A549 (cell line): ENCODE measurements around the gene LAMA2.

Experiments
- FOSL2 ChIP-seq, 2 experiments: fragments of 450-650 bp in 1 of 2; fragments of >200 bp in 1 of 2; sonication (Bioruptor Twin) in 1 of 2; formaldehyde crosslinking; IDR thresholded peaks; 2 replicates each; pipeline versions ENCODE4 v1.5.0 to v1.6.1; 2016 to 2020; ENCODE audit warnings: mild to moderate bottlenecking in 1 of 2, moderate library complexity in 1 of 2
- HDAC2 ChIP-seq: fragments of 200-600 bp; sonication (generic); IDR thresholded peaks from 2 replicates; pipeline ENCODE4 v1.6.1; 2016
- KDM1A ChIP-seq: fragments of 200-600 bp; sonication (generic); IDR thresholded peaks from 2 replicates; pipeline ENCODE4 v1.6.1; 2016; ENCODE audit warnings: low read depth, mild to moderate bottlenecking
- KDM5A ChIP-seq: fragments of 200-600 bp; sonication (generic); IDR thresholded peaks from 2 replicates; pipeline ENCODE4 v1.6.1; 2016; ENCODE audit warnings: antibody characterized with exemption, mild to moderate bottlenecking
- POLR2A ChIP-seq: IDR thresholded peaks from 2 replicates; pipeline ENCODE4 v1.6.1; 2012; ENCODE audit warnings: mild to moderate bottlenecking, low read length
- TF ChIP-seq, protein P1 (sequence below): fragments of >200 bp; sonication (Bioruptor Twin); formaldehyde crosslinking; IDR thresholded peaks from 3 replicates; pipeline ENCODE4 v1.5.1; 2016
- TF ChIP-seq, protein P2 (sequence below): fragments of 450-650 bp; IDR thresholded peaks from 2 replicates; pipeline ENCODE4 v1.6.1; 2014; ENCODE audit warnings: antibody characterized with exemption

DNA sequence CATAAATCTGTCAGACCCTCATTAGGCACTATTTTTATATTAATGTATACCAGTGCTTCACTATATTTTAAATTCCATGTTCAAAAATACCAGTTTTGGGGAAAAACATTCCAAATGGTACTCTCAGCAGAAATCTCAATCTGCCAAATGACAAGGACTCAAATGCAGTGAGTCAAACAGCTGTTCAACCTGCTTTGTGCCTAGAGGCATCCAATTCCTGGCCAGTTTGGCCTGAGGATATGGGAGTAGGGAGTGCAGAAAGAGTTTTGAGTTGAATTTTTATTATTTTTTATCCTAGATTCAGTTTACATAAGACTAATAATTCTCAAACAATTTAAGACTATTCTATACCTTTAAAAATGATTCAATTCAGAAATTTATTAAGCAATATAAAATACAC, 216.8 kb downstream of the LAMA2 start:
- no peak for TF ChIP-seq FOSL2 (IDR thresholded peaks at IDR 0.05)
- TF ChIP-seq FOSL2 (CRISPR knock-in tag; IDR thresholded peaks at IDR 0.05), result no peak
- TF ChIP-seq, protein P1, sequence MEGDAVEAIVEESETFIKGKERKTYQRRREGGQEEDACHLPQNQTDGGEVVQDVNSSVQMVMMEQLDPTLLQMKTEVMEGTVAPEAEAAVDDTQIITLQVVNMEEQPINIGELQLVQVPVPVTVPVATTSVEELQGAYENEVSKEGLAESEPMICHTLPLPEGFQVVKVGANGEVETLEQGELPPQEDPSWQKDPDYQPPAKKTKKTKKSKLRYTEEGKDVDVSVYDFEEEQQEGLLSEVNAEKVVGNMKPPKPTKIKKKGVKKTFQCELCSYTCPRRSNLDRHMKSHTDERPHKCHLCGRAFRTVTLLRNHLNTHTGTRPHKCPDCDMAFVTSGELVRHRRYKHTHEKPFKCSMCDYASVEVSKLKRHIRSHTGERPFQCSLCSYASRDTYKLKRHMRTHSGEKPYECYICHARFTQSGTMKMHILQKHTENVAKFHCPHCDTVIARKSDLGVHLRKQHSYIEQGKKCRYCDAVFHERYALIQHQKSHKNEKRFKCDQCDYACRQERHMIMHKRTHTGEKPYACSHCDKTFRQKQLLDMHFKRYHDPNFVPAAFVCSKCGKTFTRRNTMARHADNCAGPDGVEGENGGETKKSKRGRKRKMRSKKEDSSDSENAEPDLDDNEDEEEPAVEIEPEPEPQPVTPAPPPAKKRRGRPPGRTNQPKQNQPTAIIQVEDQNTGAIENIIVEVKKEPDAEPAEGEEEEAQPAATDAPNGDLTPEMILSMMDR, result no peak
- no peak for TF ChIP-seq POLR2A
- no peak for TF ChIP-seq KDM5A
- TF ChIP-seq HDAC2, result no peak
- TF ChIP-seq, protein P2, sequence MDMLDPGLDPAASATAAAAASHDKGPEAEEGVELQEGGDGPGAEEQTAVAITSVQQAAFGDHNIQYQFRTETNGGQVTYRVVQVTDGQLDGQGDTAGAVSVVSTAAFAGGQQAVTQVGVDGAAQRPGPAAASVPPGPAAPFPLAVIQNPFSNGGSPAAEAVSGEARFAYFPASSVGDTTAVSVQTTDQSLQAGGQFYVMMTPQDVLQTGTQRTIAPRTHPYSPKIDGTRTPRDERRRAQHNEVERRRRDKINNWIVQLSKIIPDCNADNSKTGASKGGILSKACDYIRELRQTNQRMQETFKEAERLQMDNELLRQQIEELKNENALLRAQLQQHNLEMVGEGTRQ, result no peak
- TF ChIP-seq KDM1A, result no peak
